GM18499 (cell line): ENCODE results near the gene RCVRN.

Experiments used
- ATAC-seq: cut with Tn5 transposase; IDR thresholded peaks from one replicate; pipeline ENCODE4 v1.9.1; 2021; ENCODE audit warnings: moderate number of reproducible peaks; ENCODE audit not compliant: insufficient read depth, unreplicated experiment

Gene RCVRN

DNA sequence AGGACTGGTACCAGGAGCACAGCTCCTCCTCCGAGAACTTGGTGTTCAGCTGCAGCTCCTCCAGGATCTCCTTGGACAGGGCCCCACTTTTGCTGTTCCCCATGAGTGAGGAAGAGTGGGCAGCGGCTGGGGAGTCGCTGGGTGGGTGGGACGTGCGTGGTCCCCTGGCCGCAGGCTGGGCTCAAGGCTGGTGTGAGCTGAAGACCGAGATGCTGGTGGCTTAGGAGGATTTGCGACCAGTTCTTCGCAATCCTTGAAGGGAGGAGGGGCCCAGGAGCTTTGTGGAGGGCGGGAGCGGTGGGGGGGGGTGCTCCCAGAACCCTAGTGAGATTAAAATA is at the start of gene RCVRN:
TSS of gene RCVRN (minus strand) at position 194 of the 338 bp plus-strand sequence. CDS start at position 103, 91 bp downstream.
- no peak for ATAC-seq

DNA sequence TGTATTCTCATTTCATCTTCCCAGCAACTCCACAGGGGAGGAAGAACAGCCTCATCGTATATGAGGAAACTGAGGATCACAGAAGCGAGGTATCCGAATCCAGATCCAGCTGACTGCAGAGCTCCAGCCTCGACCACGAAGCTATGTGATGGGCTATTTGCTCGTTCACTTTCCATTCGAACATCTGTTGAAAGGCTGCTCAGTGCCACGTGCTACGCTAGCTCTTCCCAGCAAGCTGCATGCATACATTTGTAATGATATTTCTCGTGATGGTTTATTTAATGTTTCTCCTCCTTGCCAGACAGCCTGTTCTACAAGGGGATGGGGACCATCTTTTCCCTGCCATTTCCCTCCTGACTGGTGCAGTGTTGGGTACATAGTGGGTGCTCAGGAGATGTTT is 48.4 kb upstream of the RCVRN start:
- no peak for ATAC-seq

- ATAC-seq = no peak
Observed at GRCh38 chr17:9951803-9952202, 46.7 kb upstream of the RCVRN start.

- ATAC-seq = no peak
Observed at GRCh38 chr17:9948928-9949327, 43.9 kb upstream of the RCVRN start.

DNA sequence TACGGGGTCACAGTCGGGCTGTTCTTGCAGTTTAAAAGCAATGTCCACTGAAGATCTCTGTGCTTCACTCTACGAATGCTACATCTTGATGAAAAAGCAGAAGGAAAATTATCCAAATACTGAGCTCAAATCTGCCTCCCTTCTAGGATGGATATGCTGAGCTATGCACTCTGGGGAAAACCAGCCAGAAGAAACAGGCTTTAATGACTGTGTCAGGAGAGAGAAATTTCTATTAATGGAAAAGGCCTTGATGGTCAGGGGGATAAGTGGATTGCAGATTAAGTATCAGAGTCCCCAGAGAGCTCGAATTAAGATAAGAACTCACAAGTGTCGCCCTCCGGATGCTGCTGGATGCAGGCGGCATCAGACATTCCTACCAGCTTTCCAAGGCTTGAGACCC is 39.6 kb upstream of the RCVRN start:
- no peak for ATAC-seq

- ATAC-seq = no peak
Observed at GRCh38 chr17:9943343-9943742, 38.3 kb upstream of the RCVRN start.

- ATAC-seq = no peak
Observed at GRCh38 chr17:9942885-9943284, 37.8 kb upstream of the RCVRN start.

DNA sequence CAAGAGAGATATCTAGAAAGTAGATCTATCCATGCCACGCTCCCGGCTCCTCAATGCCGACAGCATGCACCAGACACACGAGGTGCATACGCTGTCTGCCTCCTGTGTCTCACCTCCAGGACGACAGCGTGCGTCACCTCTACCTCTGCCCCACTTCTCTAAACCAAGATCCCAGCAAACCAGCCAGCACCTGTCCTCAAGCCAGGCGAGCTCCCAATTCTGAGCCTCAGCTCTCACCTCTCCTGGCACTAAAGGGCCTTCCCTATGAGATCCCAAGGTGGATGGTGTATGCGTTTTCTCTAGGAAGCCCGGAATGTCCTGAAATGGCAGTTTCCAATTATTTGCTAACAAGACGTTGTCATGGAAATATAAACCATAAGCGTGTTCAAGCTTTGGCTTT is 36.2 kb upstream of the RCVRN start:
- ATAC-seq = no peak

DNA sequence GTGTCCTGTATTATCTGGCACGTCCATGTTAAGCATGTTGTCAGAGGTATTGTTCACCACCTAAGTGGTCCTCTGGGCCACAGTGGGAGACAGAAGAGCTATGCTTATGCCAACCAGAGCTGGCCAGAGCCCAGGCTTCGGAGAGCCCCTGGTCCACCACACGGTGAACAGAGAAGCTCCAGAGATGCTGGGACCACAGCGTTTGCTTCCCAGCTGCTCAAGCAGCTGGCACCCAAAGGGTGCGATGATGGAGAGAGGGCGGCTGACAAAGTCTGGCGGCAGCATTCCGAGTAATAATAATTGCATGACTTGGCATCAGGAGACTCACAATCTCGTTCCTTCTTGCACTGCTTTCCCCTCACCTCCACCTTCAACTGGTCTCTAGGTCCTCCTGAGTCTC is 35.8 kb upstream of the RCVRN start:
- no peak for ATAC-seq

- no peak for ATAC-seq
Observed at GRCh38 chr17:9938764-9939163, 33.7 kb upstream of the RCVRN start.

DNA sequence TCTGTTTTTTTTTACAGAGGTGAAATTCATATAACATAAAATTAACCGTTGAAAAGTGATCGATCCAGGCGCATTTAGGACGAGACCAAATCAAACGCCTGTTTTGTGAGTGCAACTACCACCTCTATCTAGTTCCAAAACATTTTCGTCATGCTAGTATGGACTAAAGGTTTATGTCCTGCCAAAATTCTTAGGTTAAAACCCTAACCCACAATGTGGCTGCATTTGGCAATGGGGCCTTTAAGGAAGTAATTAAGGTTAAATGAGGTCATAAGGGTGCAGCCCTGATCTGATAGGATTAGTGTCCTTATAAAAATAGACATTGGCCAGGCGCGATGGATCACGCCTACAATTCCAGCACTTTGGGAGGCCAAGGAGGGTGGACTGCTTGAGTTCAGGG is 32.8 kb upstream of the RCVRN start:
- ATAC-seq = no peak

DNA sequence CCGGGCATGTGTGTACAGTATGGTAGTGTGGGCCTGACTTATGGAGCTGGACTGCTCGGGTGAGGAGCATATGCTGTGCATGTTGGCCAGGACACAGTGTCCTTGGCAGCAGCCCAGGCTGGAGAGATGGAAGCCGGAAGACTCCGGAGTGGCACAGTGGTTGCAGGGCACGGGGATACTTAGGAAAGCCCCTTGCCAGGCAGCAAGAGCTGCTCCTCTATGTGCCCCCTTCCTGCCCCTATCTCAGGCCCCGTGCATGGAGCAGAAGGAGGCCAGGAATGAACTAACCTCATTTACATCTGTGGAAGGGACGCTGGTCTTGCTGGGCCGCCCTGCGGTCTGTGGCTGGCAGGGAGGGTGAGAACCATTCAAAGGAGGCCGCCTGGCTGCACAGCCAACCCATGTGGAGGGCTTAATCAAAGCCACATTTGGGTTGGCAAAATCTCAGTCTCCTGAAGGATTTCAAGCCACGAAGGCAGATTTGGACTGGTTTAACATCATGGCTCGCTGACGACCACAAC is 32.2 kb upstream of the RCVRN start:
- no peak for ATAC-seq

GRCh38 chr17:9936095-9936494 is 31.0 kb upstream of the RCVRN start:
- ATAC-seq = no peak

- no peak for ATAC-seq
Observed at GRCh38 chr17:9935408-9935807, 30.3 kb upstream of the RCVRN start.

GRCh38 chr17:9934331-9934730 is 29.3 kb upstream of the RCVRN start:
- ATAC-seq = no peak

- no peak for ATAC-seq
Observed at GRCh38 chr17:9932491-9932890, 27.4 kb upstream of the RCVRN start.

- no peak for ATAC-seq
Observed at GRCh38 chr17:9931144-9931741, 26.2 kb upstream of the RCVRN start.

- ATAC-seq = no peak
Observed at GRCh38 chr17:9929871-9930270, 24.8 kb upstream of the RCVRN start.

- no peak for ATAC-seq
Observed at GRCh38 chr17:9928601-9929333, 23.7 kb upstream of the RCVRN start.

DNA sequence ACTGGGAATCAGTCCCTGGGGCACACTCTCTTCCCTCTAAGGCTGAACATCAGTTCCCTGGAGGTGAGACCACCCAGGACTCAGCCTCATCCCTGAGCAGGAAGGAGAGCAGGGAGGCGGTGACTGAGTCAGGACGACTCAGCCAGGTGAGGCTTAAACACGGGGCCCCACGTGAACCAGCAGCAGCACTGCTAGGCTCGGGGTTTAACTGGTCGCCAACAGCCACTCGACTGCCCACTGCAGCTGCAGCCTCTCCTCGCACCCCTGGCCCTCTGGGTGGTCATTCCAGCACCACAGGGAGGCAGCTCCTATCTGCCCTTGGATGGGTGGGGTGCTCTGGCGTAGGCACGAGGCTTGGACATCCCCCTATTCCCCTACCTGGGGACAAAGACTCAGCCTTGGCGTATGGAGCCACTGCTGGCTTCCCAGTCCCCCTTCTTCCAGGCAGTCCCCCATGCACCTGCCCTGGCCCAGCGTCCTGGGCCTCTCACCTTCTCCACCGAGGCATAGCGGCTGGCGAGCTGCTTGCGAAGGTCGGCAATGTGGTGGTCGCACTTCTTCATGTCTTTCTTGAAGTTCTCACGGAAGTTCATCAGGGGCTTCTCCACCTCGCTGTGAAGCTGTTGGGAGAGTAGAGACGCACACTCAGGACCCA is 21.2 kb upstream of the RCVRN start:
- no peak for ATAC-seq

- ATAC-seq = no peak
Observed at GRCh38 chr17:9925457-9925856, 20.4 kb upstream of the RCVRN start.
